Breast epithelium (tissue), 3 donors: ENCODE measurements around the gene DHX58.

Experiments used
- CTCF ChIP-seq, 3 donors: fragments of 450-650 bp; IDR thresholded peaks; one replicate each; pipeline ENCODE4 v1.5.1; 2016 to 2017; ENCODE audit warnings: antibody characterized with exemption in 3 of 3, mild to moderate bottlenecking in 3 of 3, moderate library complexity in 3 of 3
- POLR2AphosphoS5 ChIP-seq, 3 donors: sonication (generic); formaldehyde crosslinking; IDR thresholded peaks; one replicate each; pipeline ENCODE4 v1.6.1; 2017; ENCODE audit warnings: antibody characterized with exemption in 3 of 3

- TF ChIP-seq CTCF (IDR thresholded peaks at IDR 0.05) (no peak), POLR2AphosphoS5 (IDR thresholded peaks at IDR 0.05) (no peak)
Measured at GRCh38 chr17:42107124-42107523, 5.4 kb downstream of the DHX58 start.
